ENCODE measurements around the gene MARCO.

Gene MARCO

GRCh38 chr2:118936306-118936705 lies 5.7 kb upstream of the MARCO start:
- no peak overlapping the region for H3K4me3 ChIP-seq (ENCODE audit: low read depth, low read length)
- DNase-seq (ENCODE audit: low read depth, low spot score) = no peak
- ChIA-PET POLR2A (no interaction called here), CTCF (no interaction called here)
- TF ChIP-seq CTCF (IDR thresholded peaks at IDR 0.05; ENCODE audit: insufficient read depth, low read length, missing control alignments) = no peak

- no peak for DNase-seq (ENCODE audit: low read depth, low spot score)
- no peak for TF ChIP-seq CTCF (IDR thresholded peaks at IDR 0.05; ENCODE audit: insufficient read depth, low read length, missing control alignments)
- POLR2A ChIA-PET = no interaction called here
- CTCF ChIA-PET = no interaction called here
- no peak overlapping the region for H3K4me3 ChIP-seq (ENCODE audit: low read depth, low read length)
These were observed 5.1 kb upstream of the MARCO start for GRCh38 chr2:118936936-118937335.

GRCh38 chr2:118937817-118938216 lies 4.2 kb upstream of the MARCO start:
- H3K4me3 ChIP-seq (ENCODE audit: low read depth, low read length) = no peak overlapping the region
- no peak for TF ChIP-seq CTCF (IDR thresholded peaks at IDR 0.05; ENCODE audit: insufficient read depth, low read length, missing control alignments)
- no peak for DNase-seq (ENCODE audit: low read depth, low spot score)
- POLR2A ChIA-PET = no interaction called here
- CTCF ChIA-PET = no interaction called here

- no peak overlapping the region for H3K4me3 ChIP-seq (ENCODE audit: low read depth, low read length)
- ChIA-PET CTCF (no interaction called here), POLR2A (no interaction called here)
- DNase-seq (ENCODE audit: low read depth, low spot score) = no peak
- TF ChIP-seq CTCF (IDR thresholded peaks at IDR 0.05; ENCODE audit: insufficient read depth, low read length, missing control alignments) = no peak
These were observed 2.0 kb upstream of the MARCO start for GRCh38 chr2:118939994-118940393.

- CTCF ChIA-PET = interaction anchor here (1.0 kb wide), 1 partner anchor 59 kb away, joined by 3 read pairs; no protein-coding TSS in a partner anchor
- no peak for DNase-seq (ENCODE audit: low read depth, low spot score)
These were observed 1.4 kb upstream of the MARCO start for GRCh38 chr2:118940486-118941120.

GRCh38 chr2:118943286-118943685 lies 1.3 kb downstream of the MARCO start:
- ChIA-PET CTCF (no interaction called here), POLR2A (no interaction called here)
- no peak for DNase-seq (ENCODE audit: low read depth, low spot score)
- TF ChIP-seq CTCF (IDR thresholded peaks at IDR 0.05; ENCODE audit: insufficient read depth, low read length, missing control alignments) = no peak
- H3K4me3 ChIP-seq (ENCODE audit: low read depth, low read length) = no peak overlapping the region

More at GRCh38 chr2:118940486-118941120, 1.4 kb upstream of the MARCO start:
- no peak for TF ChIP-seq CTCF (IDR thresholded peaks at IDR 0.05; ENCODE audit: insufficient read depth, low read length, missing control alignments)
- POLR2A ChIA-PET = no interaction called here
- H3K4me3 ChIP-seq (ENCODE audit: low read depth, low read length) = no peak overlapping the region

Measured in AG04449 (cell line).